Erythroblast (primary cell): Measurements from ENCODE around the gene BSND.

ENCODE experiments used
- GATA1 ChIP-seq: IDR thresholded peaks from 2 replicates; pipeline ENCODE4 v1.6.1; 2011; ENCODE audit warnings: low read depth, mild to moderate bottlenecking, control low read depth, low read length, moderate library complexity
- POLR2A ChIP-seq: IDR thresholded peaks from 2 replicates; pipeline ENCODE4 v1.6.1; 2011; ENCODE audit warnings: mild to moderate bottlenecking, low read length

GRCh38 chr1:54990916-54991315 is 7.8 kb upstream of the BSND start:
- no peak for TF ChIP-seq POLR2A
- TF ChIP-seq GATA1 = no peak
